ENCODE data around the gene DPYSL5.

The DPYSL5 gene

DNA sequence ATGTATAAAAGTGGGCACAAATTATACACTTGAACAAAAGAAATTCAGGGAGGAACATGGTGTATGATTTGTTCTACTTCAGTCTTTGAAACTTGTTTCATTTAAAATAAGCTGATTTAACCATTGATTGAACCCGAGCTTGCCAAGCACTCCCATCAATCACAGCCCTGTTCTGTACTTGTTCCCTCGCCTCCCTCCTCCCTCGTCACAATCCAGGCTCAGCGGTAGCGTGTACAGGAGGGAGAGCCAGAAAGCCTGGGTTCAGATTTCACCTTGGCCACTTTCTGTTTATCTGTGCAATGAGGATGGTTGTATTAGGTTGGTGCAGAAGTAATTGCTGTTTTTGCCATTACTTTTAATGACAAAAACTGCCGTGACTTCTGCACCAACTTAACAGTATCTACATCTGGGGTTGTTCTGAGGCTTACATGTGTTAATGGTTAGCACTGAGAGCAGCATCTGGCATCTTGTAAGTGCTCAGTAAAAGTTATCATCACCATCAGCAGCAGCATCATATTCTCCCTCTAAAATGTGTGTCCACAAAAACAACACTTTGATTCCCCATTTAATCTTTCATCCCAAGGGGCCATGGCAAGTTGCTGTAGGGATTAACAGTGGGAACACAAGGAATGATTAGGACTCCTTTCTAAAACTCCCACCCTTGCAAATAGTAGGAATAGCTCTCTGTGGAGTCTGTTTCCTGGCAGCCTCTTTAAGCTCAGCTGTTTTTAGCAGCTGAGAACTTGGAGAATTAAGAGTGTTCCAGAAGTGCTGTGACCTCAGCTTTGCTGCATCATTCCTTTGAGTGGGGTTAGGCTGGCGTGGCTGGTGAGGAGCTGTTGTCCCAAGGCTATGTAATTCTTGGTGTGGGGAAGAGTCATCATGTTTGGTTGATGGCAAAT is 4.7 kb downstream of the DPYSL5 start:
- Mint-ChIP-seq H3K4me1 (ENCODE audit: low read depth) (no peaks in the 10 kb centered on the region), H3K27me3 (ENCODE audit: low read depth) (peaks cover 53% of the 10 kb centered on the region)

DNA sequence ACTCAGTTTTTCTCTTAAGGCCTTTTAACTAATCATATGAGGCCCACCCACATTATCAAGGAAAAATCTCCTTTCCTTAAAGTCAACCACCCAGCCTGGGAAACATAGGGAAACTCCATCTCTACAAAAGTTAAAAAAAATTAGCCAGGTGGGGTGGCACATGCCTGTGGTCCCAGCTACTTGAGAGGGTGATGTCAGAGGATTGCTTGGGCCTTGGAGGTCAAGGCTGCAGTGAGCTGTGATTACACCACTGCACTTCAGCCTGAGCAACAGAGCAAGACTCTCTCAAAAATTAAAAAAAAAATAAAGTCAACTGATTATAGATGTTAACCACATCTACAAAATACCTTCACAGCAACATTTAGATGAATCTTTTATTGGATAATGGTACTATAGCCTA is 5.8 kb downstream of the DPYSL5 start:
- Mint-ChIP-seq H3K4me1 (ENCODE audit: low read depth) (no peaks in the 10 kb centered on the region), H3K4me3 (no peak overlapping the region), H3K27me3 (ENCODE audit: low read depth) (peaks cover 54% of the 10 kb centered on the region), H3K9me3 (no peaks in the 10 kb centered on the region), H3K36me3 (ENCODE audit: low read depth) (no peaks in the 10 kb centered on the region), H3K27ac (no peak overlapping the region)

More for the DNA sequence above, 4.7 kb downstream of the DPYSL5 start:
- Mint-ChIP-seq H3K27ac (no peak overlapping the region), H3K9me3 (no peaks in the 10 kb centered on the region), H3K36me3 (ENCODE audit: low read depth) (no peaks in the 10 kb centered on the region), H3K4me3 (no peak overlapping the region)

DNA sequence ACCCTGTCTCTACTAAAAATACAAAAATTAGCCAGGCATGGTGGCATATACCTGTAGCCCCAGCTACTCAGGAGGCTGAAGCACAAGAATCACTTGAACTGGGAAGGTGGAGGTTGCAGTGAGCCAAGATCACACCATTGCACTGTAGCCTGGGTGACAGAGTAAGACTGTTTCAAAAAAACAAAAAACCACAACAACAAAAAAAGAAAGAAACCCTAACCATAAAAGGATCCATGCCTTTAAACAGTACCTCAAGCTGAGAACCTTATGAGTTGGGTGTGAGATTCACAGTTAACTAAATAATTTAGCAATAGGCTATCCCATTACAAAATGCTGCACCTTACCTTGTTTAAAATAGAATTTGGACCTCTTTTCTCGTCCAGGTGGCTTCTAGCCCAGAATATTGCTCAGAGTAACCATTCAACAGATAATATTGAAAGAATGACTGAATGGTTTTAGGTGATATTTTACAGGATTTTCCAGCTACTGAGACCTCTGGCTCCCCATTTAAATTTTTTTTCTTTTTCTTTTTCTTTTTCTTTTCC is 6.4 kb downstream of the DPYSL5 start:
- no peaks in the 10 kb centered on the region for H3K9me3 Mint-ChIP-seq

DNA sequence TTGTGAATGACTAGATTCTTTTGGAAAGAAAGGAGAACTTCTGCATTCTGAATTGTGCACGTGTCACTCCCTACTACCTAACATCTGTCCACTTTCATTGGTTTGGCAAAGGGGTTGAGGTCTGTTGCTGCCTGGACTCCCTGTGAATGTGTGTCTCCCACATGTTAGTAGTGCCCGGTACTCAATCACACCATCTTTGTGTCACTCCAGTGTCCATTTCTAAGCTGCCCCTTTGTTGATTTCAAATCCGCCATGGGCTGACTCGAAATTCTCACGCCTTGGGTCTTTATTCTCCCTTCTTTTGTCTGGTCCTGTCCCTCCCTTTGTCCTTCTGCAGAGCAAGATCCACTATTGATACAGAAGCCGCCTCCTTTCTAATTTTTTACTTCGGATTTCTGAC is 7.5 kb downstream of the DPYSL5 start:
- Mint-ChIP-seq H3K27me3 (ENCODE audit: low read depth) (peaks cover 54% of the 10 kb centered on the region), H3K27ac (no peak overlapping the region)

More for the DNA sequence above, 6.4 kb downstream of the DPYSL5 start:
- Mint-ChIP-seq H3K27ac (no peak overlapping the region), H3K36me3 (ENCODE audit: low read depth) (no peaks in the 10 kb centered on the region), H3K4me1 (ENCODE audit: low read depth) (no peaks in the 10 kb centered on the region), H3K27me3 (ENCODE audit: low read depth) (peaks cover 50% of the 10 kb centered on the region), H3K4me3 (no peak overlapping the region)

DNA sequence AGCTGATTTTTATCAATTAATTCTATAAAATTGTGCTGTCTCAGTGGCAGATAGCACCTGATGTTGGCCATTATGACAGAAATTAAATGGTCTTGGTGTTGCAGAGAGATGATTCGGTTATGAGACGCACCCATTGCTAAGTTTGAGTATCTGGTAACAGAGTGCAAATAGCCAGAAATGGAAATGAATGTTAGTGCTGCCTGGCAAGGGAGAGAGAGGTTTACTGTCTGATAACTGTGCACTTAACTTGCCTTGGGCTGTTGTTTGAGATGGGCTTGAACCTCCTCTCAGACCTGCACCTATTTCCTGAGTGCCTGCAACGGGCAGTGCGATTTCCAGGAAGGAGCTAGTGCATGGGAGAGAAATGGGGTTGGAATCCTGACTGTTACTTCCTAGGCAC is 11.7 kb downstream of the DPYSL5 start:
- Mint-ChIP-seq H3K36me3 (ENCODE audit: low read depth) (no peaks in the 10 kb centered on the region), H3K27me3 (ENCODE audit: low read depth) (peaks cover 42% of the 10 kb centered on the region), H3K27ac (no peak overlapping the region)

More for the DNA sequence above, 7.5 kb downstream of the DPYSL5 start:
- H3K9me3 Mint-ChIP-seq: no peaks in the 10 kb centered on the region
- H3K36me3 Mint-ChIP-seq (ENCODE audit: low read depth): no peaks in the 10 kb centered on the region
- no peaks in the 10 kb centered on the region for H3K4me1 Mint-ChIP-seq (ENCODE audit: low read depth)
- no peak overlapping the region for H3K4me3 Mint-ChIP-seq

DNA sequence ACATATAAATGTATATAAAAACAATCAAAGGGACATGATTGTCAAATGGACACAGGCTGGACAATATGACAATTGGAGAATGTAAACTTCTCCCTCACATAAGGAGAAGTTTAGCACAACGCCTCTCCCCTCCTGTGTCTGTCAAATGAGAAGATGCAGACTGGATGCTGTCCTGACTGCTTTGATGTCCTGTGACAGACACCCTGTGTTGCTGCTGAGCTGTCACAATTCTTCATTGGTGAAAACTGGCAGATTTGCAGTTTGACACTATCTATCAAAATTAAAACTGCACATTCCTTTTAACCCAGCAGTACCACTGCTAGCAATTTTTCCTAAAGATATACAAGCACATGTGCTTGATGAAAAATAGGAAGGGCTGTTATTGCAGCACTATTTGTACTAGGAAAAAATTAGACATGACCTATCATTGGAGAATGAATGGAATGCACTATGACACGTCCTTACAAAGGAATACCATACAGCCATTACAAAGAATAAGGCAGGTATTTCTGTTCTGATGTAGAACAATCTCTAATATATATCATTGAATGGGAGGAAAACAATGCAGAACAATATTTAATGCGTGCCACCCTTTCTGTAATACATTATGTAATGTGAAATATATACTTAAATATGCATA is 12.4 kb downstream of the DPYSL5 start:
- no peak overlapping the region for H3K27ac Mint-ChIP-seq
- H3K36me3 Mint-ChIP-seq (ENCODE audit: low read depth): no peaks in the 10 kb centered on the region
- no peaks in the 10 kb centered on the region for H3K4me1 Mint-ChIP-seq (ENCODE audit: low read depth)
- no peaks in the 10 kb centered on the region for H3K9me3 Mint-ChIP-seq
- no peak overlapping the region for H3K4me3 Mint-ChIP-seq
- H3K27me3 Mint-ChIP-seq (ENCODE audit: low read depth): peaks cover 42% of the 10 kb centered on the region

More for the DNA sequence above, 11.7 kb downstream of the DPYSL5 start:
- H3K4me3 Mint-ChIP-seq: no peak overlapping the region
- H3K4me1 Mint-ChIP-seq (ENCODE audit: low read depth): no peaks in the 10 kb centered on the region
- H3K9me3 Mint-ChIP-seq: no peaks in the 10 kb centered on the region

DNA sequence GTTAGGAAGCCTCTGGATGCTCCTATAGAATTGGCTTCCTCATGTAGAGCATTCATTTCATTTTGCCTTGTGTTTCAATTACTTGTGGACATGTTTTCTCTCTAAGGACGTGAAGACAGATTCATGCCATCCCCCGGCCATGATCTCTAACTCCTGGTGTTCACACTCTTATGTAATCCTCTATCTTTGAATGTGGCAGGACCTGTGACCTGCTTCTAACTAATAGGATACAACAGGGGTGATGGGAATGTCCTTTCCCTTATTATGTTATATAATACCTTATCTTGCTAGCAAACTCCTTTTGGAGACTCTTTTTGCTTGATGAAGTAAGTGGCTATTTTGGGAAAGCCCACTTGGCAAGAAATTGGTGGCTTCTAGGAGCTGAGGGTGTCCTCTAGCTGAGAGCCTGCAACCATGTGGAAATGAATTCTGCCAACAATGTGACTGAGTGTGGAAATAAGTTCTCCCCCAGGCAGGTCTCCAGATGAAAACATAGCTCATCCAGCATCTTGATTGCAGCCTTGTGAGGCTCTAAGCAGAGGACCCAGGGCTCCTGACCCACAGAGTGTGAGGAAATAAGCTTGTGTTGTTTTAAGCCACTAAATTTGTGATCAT is 13.8 kb downstream of the DPYSL5 start:
- Mint-ChIP-seq H3K4me1 (ENCODE audit: low read depth) (no peaks in the 10 kb centered on the region), H3K4me3 (no peak overlapping the region), H3K9me3 (no peaks in the 10 kb centered on the region), H3K27ac (no peak overlapping the region), H3K27me3 (ENCODE audit: low read depth) (peaks cover 32% of the 10 kb centered on the region), H3K36me3 (ENCODE audit: low read depth) (no peaks in the 10 kb centered on the region)

DNA sequence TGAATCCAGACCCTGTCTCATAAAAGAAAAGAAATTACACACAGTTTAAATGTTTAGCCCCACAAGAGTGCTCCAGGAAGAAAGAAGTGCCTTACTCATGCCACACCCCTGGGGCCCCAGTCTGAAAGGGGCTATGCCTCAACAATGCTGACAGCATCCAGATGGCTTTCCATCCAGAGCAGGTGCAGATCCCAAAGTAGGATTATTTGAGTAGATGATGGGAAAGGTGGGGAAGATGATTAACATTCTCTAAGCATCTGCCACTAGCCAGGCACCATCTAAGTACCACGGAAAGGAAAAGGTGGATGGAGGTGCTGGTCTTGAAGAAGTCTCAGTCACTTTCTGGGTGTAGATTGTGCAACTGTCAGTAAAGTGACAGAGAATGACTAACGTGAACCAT is 16.3 kb downstream of the DPYSL5 start:
- H3K4me3 Mint-ChIP-seq: no peak overlapping the region
- peaks cover 27% of the 10 kb centered on the region for H3K27me3 Mint-ChIP-seq (ENCODE audit: low read depth)
- H3K4me1 Mint-ChIP-seq (ENCODE audit: low read depth): no peaks in the 10 kb centered on the region
- no peaks in the 10 kb centered on the region for H3K36me3 Mint-ChIP-seq (ENCODE audit: low read depth)
- no peak overlapping the region for H3K27ac Mint-ChIP-seq
- H3K9me3 Mint-ChIP-seq: no peaks in the 10 kb centered on the region

DNA sequence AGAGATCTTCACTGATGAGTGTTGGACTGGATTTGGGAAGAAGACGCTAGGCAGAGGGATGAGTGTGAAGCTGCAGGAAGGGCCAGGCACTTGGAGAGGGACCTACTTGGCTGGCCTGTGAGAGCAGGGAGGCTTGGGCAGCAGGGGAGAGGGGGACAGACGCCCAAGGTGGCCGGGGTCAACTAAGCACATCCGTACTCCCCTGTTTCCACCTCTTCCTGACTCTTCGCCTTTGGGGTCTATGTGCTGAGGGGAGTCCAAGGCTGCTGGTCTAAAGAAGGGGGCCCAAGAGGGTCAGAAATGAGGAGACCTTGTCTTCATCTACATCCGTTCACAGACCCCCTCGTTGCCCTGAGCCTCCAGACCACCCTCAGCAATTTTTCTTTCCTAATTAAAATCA is 16.7 kb downstream of the DPYSL5 start:
- peaks cover 24% of the 10 kb centered on the region for H3K27me3 Mint-ChIP-seq (ENCODE audit: low read depth)
- no peak overlapping the region for H3K4me3 Mint-ChIP-seq
- H3K4me1 Mint-ChIP-seq (ENCODE audit: low read depth): no peaks in the 10 kb centered on the region
- H3K9me3 Mint-ChIP-seq: no peaks in the 10 kb centered on the region
- H3K36me3 Mint-ChIP-seq (ENCODE audit: low read depth): no peaks in the 10 kb centered on the region
- H3K27ac Mint-ChIP-seq: no peak overlapping the region

DNA sequence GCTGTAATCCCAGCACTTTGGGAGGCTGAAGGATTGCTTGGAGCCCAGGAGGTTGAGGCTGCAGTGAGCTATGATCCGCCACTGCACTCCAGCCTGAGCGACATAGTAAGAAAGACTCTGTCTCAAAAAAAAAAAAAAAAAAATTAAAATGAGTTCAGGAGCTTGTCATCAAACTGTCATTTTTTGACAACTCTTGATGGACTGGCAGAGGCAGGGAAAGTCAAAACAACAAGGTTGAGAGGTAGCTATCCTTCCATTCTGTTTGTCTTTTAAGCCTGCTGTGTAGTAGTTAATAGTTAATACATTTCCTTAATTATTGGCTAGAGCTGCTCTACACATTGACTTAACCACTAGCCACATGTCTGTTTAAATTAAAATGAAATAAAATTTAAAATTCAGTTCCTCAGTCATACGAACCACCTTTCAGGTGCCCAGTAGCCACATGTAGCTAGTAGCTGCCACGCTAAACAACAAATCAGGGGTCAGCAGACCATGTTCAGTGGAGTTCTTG is 22.7 kb downstream of the DPYSL5 start:
- Mint-ChIP-seq H3K4me3 (no peak overlapping the region), H3K27me3 (ENCODE audit: low read depth) (peaks cover 9% of the 10 kb centered on the region), H3K27ac (no peak overlapping the region), H3K4me1 (ENCODE audit: low read depth) (no peaks in the 10 kb centered on the region), H3K36me3 (ENCODE audit: low read depth) (no peaks in the 10 kb centered on the region), H3K9me3 (no peaks in the 10 kb centered on the region)

DNA sequence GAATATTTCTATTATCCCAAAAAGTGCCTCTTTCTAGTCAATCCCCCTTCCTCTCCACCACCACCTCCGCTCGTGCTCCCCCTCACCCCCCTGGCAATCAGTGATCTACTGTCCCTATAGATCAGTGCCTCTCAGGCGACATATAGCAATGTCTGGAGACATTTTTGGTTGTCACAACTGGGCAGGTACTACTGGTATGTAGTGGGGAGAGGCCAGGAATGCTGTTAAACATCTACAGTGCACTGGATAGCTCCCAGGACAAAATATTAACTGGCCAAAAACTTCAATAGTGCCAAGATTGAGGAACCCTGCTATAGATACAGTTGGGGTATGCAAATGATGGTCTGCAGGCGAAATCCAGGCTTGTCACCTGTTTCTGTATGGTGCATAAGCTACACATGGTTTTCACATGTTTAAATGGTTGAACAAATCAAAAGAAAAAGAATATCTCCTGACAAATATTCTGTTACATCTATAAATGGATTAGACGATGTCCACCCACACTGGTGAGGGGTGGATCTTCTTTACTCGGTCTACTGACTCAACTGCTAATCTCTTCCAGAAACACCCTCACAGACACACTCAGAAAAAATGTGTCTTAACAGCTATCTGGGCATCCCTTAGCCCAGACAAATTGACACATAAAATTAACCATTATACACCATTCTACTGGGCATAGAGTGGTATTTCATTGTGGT is 25.5 kb downstream of the DPYSL5 start:
- no peak overlapping the region for H3K4me3 Mint-ChIP-seq
- no peak overlapping the region for H3K27ac Mint-ChIP-seq
- no peaks in the 10 kb centered on the region for H3K4me1 Mint-ChIP-seq (ENCODE audit: low read depth)
- H3K36me3 Mint-ChIP-seq (ENCODE audit: low read depth): no peaks in the 10 kb centered on the region
- no peaks in the 10 kb centered on the region for H3K9me3 Mint-ChIP-seq
- H3K27me3 Mint-ChIP-seq (ENCODE audit: low read depth): peaks cover 9% of the 10 kb centered on the region

DNA sequence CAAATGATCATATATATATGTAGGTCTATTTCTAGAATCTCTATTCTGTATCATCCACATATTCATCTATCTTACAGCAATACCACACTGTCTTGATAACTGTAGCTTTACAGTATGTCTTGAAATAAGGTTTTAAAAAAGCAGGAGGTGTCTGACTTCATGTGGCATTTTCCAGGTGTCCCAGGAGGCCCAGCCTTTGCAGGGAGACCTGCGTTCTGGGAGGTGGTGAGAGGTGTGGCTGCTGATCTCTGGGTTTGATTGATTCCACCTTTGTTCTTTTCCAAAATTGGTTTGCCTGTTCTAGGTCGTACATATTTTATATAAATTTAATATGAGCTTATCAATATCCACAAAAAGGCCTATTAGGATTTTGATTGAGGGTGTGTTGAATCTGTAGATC is 26.6 kb downstream of the DPYSL5 start:
- Mint-ChIP-seq H3K27ac (no peak overlapping the region), H3K27me3 (ENCODE audit: low read depth) (peaks cover 18% of the 10 kb centered on the region), H3K4me3 (no peak overlapping the region), H3K36me3 (ENCODE audit: low read depth) (no peaks in the 10 kb centered on the region), H3K9me3 (no peaks in the 10 kb centered on the region), H3K4me1 (ENCODE audit: low read depth) (no peaks in the 10 kb centered on the region)

DNA sequence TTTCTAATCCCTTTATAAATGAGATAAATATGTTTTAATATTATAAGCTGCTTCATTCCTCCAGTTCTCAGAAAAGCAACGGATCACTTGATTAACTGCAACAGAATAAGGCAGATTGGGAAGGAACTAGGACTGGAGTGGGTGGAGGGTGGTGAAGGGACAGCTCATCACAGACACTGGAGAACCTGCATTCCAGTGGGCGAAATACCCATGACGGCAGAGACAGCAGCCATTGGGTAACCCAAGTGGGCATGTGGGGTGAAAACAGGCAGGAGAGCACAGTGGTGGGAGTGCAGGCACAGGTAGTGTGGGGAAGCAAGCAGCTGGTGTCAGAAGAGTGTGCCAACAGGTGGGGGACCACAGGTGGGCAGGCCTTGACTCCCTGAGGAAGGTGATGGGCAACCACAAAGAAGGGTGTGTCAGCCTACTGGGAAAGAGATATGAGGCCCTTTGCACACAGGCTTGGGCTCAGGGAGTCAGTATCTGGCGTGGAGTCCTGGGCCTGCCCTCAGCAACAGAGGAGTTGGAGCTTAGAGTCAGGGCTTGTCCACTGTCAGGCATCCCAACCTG is 27.2 kb downstream of the DPYSL5 start:
- Mint-ChIP-seq H3K4me3 (no peak overlapping the region), H3K4me1 (ENCODE audit: low read depth) (no peaks in the 10 kb centered on the region), H3K9me3 (no peaks in the 10 kb centered on the region), H3K27me3 (ENCODE audit: low read depth) (peaks cover 21% of the 10 kb centered on the region), H3K36me3 (ENCODE audit: low read depth) (no peaks in the 10 kb centered on the region), H3K27ac (no peak overlapping the region)

DNA sequence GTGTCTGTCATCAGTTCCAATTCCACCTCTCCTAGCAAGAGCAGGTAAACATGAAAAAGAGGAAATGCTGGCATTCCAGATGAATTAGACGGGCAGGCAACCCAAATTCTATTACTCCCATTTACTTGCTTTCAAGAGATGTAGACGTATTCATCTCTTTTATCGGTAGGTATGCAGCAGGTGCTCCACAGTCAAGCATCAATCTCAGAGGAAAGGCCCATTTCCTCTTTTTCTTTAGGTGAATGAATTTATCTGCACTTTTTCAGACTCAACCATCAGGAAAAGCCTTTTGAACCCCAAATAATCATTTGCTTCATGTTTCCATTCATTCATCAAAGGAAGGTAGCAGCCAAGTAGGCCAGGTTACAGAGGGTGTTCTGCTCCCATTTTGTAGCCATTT is 27.9 kb downstream of the DPYSL5 start:
- H3K4me1 Mint-ChIP-seq (ENCODE audit: low read depth): no peaks in the 10 kb centered on the region
- H3K9me3 Mint-ChIP-seq: no peaks in the 10 kb centered on the region
- peaks cover 26% of the 10 kb centered on the region for H3K27me3 Mint-ChIP-seq (ENCODE audit: low read depth)
- no peak overlapping the region for H3K4me3 Mint-ChIP-seq
- H3K36me3 Mint-ChIP-seq (ENCODE audit: low read depth): no peaks in the 10 kb centered on the region
- H3K27ac Mint-ChIP-seq: no peak overlapping the region

Measured in T-helper 1 cell treated with Interleukin-12 subunit alpha and Interleukin-12 subunit beta and Interleukin-4 antibody, amounts not matched to agents 30 μg/mL and 1 μg/mL, for 36 hours (primary cell).